Measurements from ENCODE around the gene CDHR2.
A peak's percentile ranks its signal among the peaks of the same experiment; 100 is the strongest.

The CDHR2 gene

GRCh38 chr5:176620333-176620981 lies 71.3 kb downstream of the CDHR2 start:
- DNase-seq (ENCODE audit: low spot score): no peak

- no peak for DNase-seq (ENCODE audit: low spot score)
Observed at GRCh38 chr5:176621661-176622079, 72.5 kb downstream of the CDHR2 start.

GRCh38 chr5:176624142-176624541 lies 75.0 kb downstream of the CDHR2 start:
- DNase-seq (ENCODE audit: low spot score): no peak

- no peak for DNase-seq (ENCODE audit: low spot score)
Observed at GRCh38 chr5:176624938-176625337, 75.8 kb downstream of the CDHR2 start.

GRCh38 chr5:176625512-176625911 lies 76.4 kb downstream of the CDHR2 start:
- DNase-seq (ENCODE audit: low spot score): no peak

- DNase-seq (ENCODE audit: low spot score): no peak
Observed at GRCh38 chr5:176625966-176626875, 77.1 kb downstream of the CDHR2 start.

GRCh38 chr5:176626876-176627236 lies 77.7 kb downstream of the CDHR2 start:
- DNase-seq (ENCODE audit: low spot score): no peak

- no peak for DNase-seq (ENCODE audit: low spot score)
Observed at GRCh38 chr5:176627582-176627981, 78.4 kb downstream of the CDHR2 start.

GRCh38 chr5:176628406-176629228 lies 79.5 kb downstream of the CDHR2 start:
- no peak for DNase-seq (ENCODE audit: low spot score)

- DNase-seq (ENCODE audit: low spot score): no peak
Observed at GRCh38 chr5:176629317-176629852, 80.2 kb downstream of the CDHR2 start.

- DNase-seq (ENCODE audit: low spot score): peak; percentile 39
Observed at GRCh38 chr5:176629853-176630680, 80.9 kb downstream of the CDHR2 start, which contains the start of the genes EIF4E1B and SNCB. Gene EIF4E1B (plus strand): TSS chr5:176630675. CDS start chr5:176642788, 12,113 bp downstream. Gene SNCB (minus strand): TSS chr5:176630534. CDS start chr5:176629654, 880 bp downstream.

- DNase-seq (ENCODE audit: low spot score): no peak
Observed at GRCh38 chr5:176630681-176631222, 81.6 kb downstream of the CDHR2 start.

GRCh38 chr5:176631383-176632200 lies 82.5 kb downstream of the CDHR2 start:
- DNase-seq (ENCODE audit: low spot score): no peak

GRCh38 chr5:176632745-176633144 lies 83.6 kb downstream of the CDHR2 start:
- no peak for DNase-seq (ENCODE audit: low spot score)

GRCh38 chr5:176633598-176633997 lies 84.5 kb downstream of the CDHR2 start:
- no peak for DNase-seq (ENCODE audit: low spot score)

GRCh38 chr5:176636426-176636825 lies 87.3 kb downstream of the CDHR2 start:
- DNase-seq (ENCODE audit: low spot score): no peak

- no peak for DNase-seq (ENCODE audit: low spot score)
Observed at GRCh38 chr5:176637556-176637955, 88.4 kb downstream of the CDHR2 start.

- DNase-seq (ENCODE audit: low spot score): no peak
Observed at GRCh38 chr5:176638437-176638836, 89.3 kb downstream of the CDHR2 start.

- no peak for DNase-seq (ENCODE audit: low spot score)
Observed at GRCh38 chr5:176639208-176639607, 90.1 kb downstream of the CDHR2 start.

- no peak for DNase-seq (ENCODE audit: low spot score)
Observed at GRCh38 chr5:176639981-176640380, 90.8 kb downstream of the CDHR2 start.
